Suprapubic skin (tissue), 4 donors: Measurements from ENCODE around the gene ACTL8.

Experiments
- CTCF ChIP-seq, 2 donors: fragments of 200-600 bp in 1 of 2; fragments of 450-650 bp in 1 of 2; sonication (generic) in 1 of 2; IDR thresholded peaks; one replicate each; pipeline ENCODE4 v1.5.1; 2016 to 2019; ENCODE audit warnings: antibody characterized with exemption in 2 of 2, mild to moderate bottlenecking in 1 of 2, moderate library complexity in 1 of 2
- EP300 ChIP-seq: sonication (generic); formaldehyde crosslinking; IDR thresholded peaks from one replicate; pipeline ENCODE4 v1.6.1; 2017; ENCODE audit warnings: antibody characterized with exemption
- POLR2A ChIP-seq, 2 donors: fragments of 450-650 bp; IDR thresholded peaks; one replicate each; pipeline ENCODE4 v1.6.1; 2017; ENCODE audit warnings: antibody characterized with exemption in 2 of 2, mild to moderate bottlenecking in 2 of 2, moderate library complexity in 2 of 2
- POLR2AphosphoS5 ChIP-seq, 3 donors: sonication (generic); formaldehyde crosslinking; IDR thresholded peaks; one replicate each; pipeline ENCODE4 v1.6.1; 2017; ENCODE audit warnings: antibody characterized with exemption in 3 of 3

GRCh38 chr1:17798799-17799382, 43.8 kb downstream of the ACTL8 start:
- TF ChIP-seq CTCF (IDR thresholded peaks at IDR 0.05), result no peak
- no peak for TF ChIP-seq POLR2AphosphoS5 (IDR thresholded peaks at IDR 0.05)
- no peak for TF ChIP-seq POLR2A (IDR thresholded peaks at IDR 0.05)
- no peak for TF ChIP-seq EP300
